Measurements from ENCODE around the gene PIPOX.

PIPOX gene

DNA sequence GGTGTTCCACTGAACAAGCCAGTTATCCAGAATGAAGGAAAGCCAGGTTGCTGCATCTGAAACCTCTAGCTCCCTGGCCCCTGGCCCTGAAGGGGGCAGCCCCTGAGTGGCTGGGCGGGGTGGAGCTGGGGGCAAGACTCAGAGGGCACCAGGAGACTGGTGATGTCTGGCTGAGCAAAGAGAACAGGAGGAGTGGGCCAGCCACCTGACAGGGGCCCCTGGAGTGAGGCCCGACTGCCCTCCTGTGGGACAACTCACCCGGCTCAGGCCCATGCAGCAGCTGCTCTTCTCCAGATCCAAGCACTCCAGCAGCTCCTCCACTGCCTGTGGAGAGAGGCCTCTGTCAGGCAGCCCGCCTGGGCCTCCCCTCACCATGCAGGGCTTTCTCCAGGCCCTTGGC lies 60.4 kb downstream of the PIPOX start:
- no peaks in the 10 kb centered on the region for H3K27me3 ChIP-seq (ENCODE audit: insufficient read depth, poor library complexity, severe bottlenecking)
- DNase-seq (ENCODE audit: low read depth in 1 of 2, low spot score in 1 of 2), result no peak
- no peak overlapping the region for H3K4me3 ChIP-seq (replicated peaks; ENCODE audit: insufficient read depth, low read length)
- TF ChIP-seq, protein P1, sequence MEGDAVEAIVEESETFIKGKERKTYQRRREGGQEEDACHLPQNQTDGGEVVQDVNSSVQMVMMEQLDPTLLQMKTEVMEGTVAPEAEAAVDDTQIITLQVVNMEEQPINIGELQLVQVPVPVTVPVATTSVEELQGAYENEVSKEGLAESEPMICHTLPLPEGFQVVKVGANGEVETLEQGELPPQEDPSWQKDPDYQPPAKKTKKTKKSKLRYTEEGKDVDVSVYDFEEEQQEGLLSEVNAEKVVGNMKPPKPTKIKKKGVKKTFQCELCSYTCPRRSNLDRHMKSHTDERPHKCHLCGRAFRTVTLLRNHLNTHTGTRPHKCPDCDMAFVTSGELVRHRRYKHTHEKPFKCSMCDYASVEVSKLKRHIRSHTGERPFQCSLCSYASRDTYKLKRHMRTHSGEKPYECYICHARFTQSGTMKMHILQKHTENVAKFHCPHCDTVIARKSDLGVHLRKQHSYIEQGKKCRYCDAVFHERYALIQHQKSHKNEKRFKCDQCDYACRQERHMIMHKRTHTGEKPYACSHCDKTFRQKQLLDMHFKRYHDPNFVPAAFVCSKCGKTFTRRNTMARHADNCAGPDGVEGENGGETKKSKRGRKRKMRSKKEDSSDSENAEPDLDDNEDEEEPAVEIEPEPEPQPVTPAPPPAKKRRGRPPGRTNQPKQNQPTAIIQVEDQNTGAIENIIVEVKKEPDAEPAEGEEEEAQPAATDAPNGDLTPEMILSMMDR (IDR thresholded peaks at IDR 0.05; ENCODE audit: insufficient read depth, low read length), result no peak
- no peak for TF ChIP-seq POLR2AphosphoS5 (IDR thresholded peaks at IDR 0.05; ENCODE audit: low read depth)
- no peak for TF ChIP-seq SPI1 (IDR thresholded peaks at IDR 0.05; ENCODE audit: borderline replicate concordance, low read depth)
- TF ChIP-seq, protein P2, sequence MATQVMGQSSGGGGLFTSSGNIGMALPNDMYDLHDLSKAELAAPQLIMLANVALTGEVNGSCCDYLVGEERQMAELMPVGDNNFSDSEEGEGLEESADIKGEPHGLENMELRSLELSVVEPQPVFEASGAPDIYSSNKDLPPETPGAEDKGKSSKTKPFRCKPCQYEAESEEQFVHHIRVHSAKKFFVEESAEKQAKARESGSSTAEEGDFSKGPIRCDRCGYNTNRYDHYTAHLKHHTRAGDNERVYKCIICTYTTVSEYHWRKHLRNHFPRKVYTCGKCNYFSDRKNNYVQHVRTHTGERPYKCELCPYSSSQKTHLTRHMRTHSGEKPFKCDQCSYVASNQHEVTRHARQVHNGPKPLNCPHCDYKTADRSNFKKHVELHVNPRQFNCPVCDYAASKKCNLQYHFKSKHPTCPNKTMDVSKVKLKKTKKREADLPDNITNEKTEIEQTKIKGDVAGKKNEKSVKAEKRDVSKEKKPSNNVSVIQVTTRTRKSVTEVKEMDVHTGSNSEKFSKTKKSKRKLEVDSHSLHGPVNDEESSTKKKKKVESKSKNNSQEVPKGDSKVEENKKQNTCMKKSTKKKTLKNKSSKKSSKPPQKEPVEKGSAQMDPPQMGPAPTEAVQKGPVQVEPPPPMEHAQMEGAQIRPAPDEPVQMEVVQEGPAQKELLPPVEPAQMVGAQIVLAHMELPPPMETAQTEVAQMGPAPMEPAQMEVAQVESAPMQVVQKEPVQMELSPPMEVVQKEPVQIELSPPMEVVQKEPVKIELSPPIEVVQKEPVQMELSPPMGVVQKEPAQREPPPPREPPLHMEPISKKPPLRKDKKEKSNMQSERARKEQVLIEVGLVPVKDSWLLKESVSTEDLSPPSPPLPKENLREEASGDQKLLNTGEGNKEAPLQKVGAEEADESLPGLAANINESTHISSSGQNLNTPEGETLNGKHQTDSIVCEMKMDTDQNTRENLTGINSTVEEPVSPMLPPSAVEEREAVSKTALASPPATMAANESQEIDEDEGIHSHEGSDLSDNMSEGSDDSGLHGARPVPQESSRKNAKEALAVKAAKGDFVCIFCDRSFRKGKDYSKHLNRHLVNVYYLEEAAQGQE (IDR thresholded peaks at IDR 0.05; ENCODE audit: insufficient replicate concordance, low read depth), result no peak
- TF ChIP-seq GABPA (IDR thresholded peaks at IDR 0.05; ENCODE audit: low read depth), result no peak
- no peak overlapping the region for H3K27ac ChIP-seq (replicated peaks)

Data from HL-60 (cell line).